ENCODE results near the gene ZBTB38.

DNA sequence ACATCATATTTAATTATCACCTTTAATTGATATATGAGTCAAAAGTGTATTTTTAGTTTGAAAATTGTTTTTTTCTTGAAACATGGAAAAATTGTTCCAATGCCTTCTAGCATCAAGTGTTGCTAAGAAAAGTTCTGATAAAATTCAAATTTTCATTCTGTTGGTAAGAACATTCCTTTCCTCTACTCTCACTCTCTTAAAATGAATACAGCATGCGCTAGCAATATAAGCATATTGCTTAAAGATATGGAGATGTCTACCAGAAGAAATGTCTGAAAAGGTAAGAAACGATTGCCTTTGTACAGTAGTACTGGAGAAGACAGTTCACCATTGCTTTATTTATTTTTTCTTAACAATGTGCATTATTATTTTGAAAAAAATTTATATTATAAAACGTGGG lies 17.6 kb upstream of the ZBTB38 start:
- TF ChIP-seq POLR2A (IDR thresholded peaks at IDR 0.05), result no peak
- TF ChIP-seq, protein P1, sequence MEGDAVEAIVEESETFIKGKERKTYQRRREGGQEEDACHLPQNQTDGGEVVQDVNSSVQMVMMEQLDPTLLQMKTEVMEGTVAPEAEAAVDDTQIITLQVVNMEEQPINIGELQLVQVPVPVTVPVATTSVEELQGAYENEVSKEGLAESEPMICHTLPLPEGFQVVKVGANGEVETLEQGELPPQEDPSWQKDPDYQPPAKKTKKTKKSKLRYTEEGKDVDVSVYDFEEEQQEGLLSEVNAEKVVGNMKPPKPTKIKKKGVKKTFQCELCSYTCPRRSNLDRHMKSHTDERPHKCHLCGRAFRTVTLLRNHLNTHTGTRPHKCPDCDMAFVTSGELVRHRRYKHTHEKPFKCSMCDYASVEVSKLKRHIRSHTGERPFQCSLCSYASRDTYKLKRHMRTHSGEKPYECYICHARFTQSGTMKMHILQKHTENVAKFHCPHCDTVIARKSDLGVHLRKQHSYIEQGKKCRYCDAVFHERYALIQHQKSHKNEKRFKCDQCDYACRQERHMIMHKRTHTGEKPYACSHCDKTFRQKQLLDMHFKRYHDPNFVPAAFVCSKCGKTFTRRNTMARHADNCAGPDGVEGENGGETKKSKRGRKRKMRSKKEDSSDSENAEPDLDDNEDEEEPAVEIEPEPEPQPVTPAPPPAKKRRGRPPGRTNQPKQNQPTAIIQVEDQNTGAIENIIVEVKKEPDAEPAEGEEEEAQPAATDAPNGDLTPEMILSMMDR (IDR thresholded peaks at IDR 0.05), result no peak
